GM23338 (cell line): ENCODE measurements around the gene OBSCN. TPM values are rescaled to one million over a fixed set of nuclear protein-coding genes. Genes with fewer than 3 reads are reported as not detected.

Experiments used
- ATAC-seq: fragments of 200-7000 bp; cut with Tn5 transposase; 3 replicates; pipeline ENCODE4 v1.9.1; 2020
- DNase-seq: peaks from one replicate; pipeline ENCODE4 v3.0.0-alpha.2; 2015; ENCODE audit warnings: low spot score
- H2AFZ ChIP-seq: fragments of 200-600 bp; sonication (generic); 2 replicates; pipeline ENCODE4 v1.8.0; 2016; ENCODE audit warnings: antibody characterized with exemption, mild to moderate bottlenecking, moderate library complexity
- H3F3A ChIP-seq: fragments of 200-600 bp; sonication (generic); replicated peaks from 2 replicates; pipeline ENCODE4 v1.8.0; 2017; ENCODE audit warnings: antibody characterized with exemption, mixed run types, low read depth
- H3K27ac ChIP-seq: fragments of 200-600 bp; sonication (generic); 2 replicates; pipeline ENCODE4 v1.6.1; 2016; ENCODE audit warnings: low read depth
- H3K27me3 ChIP-seq: fragments of 200-600 bp; sonication (generic); 2 replicates; pipeline ENCODE4 v1.8.0; 2016; ENCODE audit warnings: mild to moderate bottlenecking, mixed run types, moderate library complexity; ENCODE audit not compliant: insufficient read depth
- H3K36me3 ChIP-seq: fragments of 200-600 bp; sonication (generic); 2 replicates; pipeline ENCODE4 v1.8.0; 2016; ENCODE audit warnings: mild to moderate bottlenecking; ENCODE audit not compliant: insufficient read depth
- H3K4me1 ChIP-seq: fragments of 200-600 bp; sonication (generic); 2 replicates; pipeline ENCODE4 v1.8.0; 2016; ENCODE audit warnings: mild to moderate bottlenecking, moderate library complexity; ENCODE audit not compliant: insufficient read depth
- H3K4me2 ChIP-seq: fragments of 200-600 bp; sonication (generic); 2 replicates; pipeline ENCODE4 v1.7.1; 2017; ENCODE audit warnings: mixed run types
- H3K4me3 ChIP-seq: fragments of 200-600 bp; sonication (generic); 2 replicates; pipeline ENCODE4 v1.6.1; 2016; ENCODE audit warnings: mixed run types
- H3K79me2 ChIP-seq: fragments of 200-600 bp; sonication (generic); replicated peaks from 2 replicates; pipeline ENCODE4 v1.8.0; 2017; ENCODE audit warnings: mild to moderate bottlenecking; ENCODE audit not compliant: insufficient read depth
- H3K9me2 ChIP-seq: fragments of 200-600 bp; sonication (generic); 2 replicates; pipeline ENCODE4 v1.8.0; 2017; ENCODE audit not compliant: insufficient read depth
- H4K20me1 ChIP-seq: fragments of 200-600 bp; sonication (generic); replicated peaks from 2 replicates; pipeline ENCODE4 v1.8.0; 2017; ENCODE audit warnings: mild to moderate bottlenecking; ENCODE audit not compliant: insufficient read depth
- H3K27ac Mint-ChIP-seq: 2 replicates; pipeline ENCODE4 v1.8.0; 2020; ENCODE audit warnings: inconsistent platforms, mild to moderate bottlenecking, moderate library complexity, mixed read lengths
- H3K27me3 Mint-ChIP-seq: 3 replicates; pipeline ENCODE4 v1.8.0; 2022; ENCODE audit warnings: low read depth, mild to moderate bottlenecking, moderate library complexity, mixed read lengths, inconsistent platforms; ENCODE audit not compliant: insufficient read depth, poor library complexity
- H3K36me3 Mint-ChIP-seq: 3 replicates; pipeline ENCODE4 v1.8.0; 2021; ENCODE audit warnings: low read depth, mild to moderate bottlenecking, inconsistent platforms, moderate library complexity, mixed read lengths
- H3K4me1 Mint-ChIP-seq: 3 replicates; pipeline ENCODE4 v1.8.0; 2020; ENCODE audit warnings: mild to moderate bottlenecking, inconsistent platforms, mixed read lengths
- H3K4me3 Mint-ChIP-seq: 3 replicates; pipeline ENCODE4 v1.8.0; 2021; ENCODE audit warnings: moderate library complexity, mild to moderate bottlenecking, inconsistent platforms, mixed read lengths
- H3K9me3 Mint-ChIP-seq: 3 replicates; pipeline ENCODE4 v1.8.0; 2020; ENCODE audit warnings: moderate library complexity, mild to moderate bottlenecking, inconsistent platforms, mixed read lengths
- CREB1 ChIP-seq: fragments of 250-450 bp; sonication (Bioruptor Pico); IDR thresholded peaks from 2 replicates; pipeline ENCODE4 v1.5.0; 2020; ENCODE audit warnings: low read depth, mild to moderate bottlenecking, moderate library complexity
- EZH2 ChIP-seq: fragments of 200-600 bp; sonication (generic); IDR thresholded peaks from one replicate; pipeline ENCODE4 v1.8.0; 2017; ENCODE audit warnings: antibody characterized with exemption, mild to moderate bottlenecking, low read depth; ENCODE audit not compliant: unreplicated experiment
- JUNB ChIP-seq: IDR thresholded peaks from one replicate; pipeline ENCODE4 v1.6.1; 2016; ENCODE audit warnings: antibody characterized with exemption; ENCODE audit not compliant: unreplicated experiment
- NANOG ChIP-seq: IDR thresholded peaks from 2 replicates; pipeline ENCODE4 v1.6.1; 2016; ENCODE audit warnings: antibody characterized with exemption, borderline replicate concordance
- POLR2AphosphoS5 ChIP-seq: IDR thresholded peaks from 2 replicates; pipeline ENCODE4 v1.6.1; 2016; ENCODE audit warnings: antibody characterized with exemption, low read depth
- STAT1 ChIP-seq: IDR thresholded peaks from one replicate; pipeline ENCODE4 v1.6.1; 2016; ENCODE audit warnings: antibody characterized with exemption; ENCODE audit not compliant: unreplicated experiment
- ZNF114 ChIP-seq: fragments of 250-450 bp; sonication (Bioruptor Pico); IDR thresholded peaks from 2 replicates; pipeline ENCODE4 v1.5.0; 2020; ENCODE audit warnings: mild to moderate bottlenecking, moderate library complexity
- polyA plus RNA-seq: library from polyadenylated mRNA; unstranded; fragments of >200 nt; fragmentation: Nextera tagmentation; extraction: Ambion mirVana; gene quantifications from 2 replicates; pipeline ENCODE4 v1.2.1, GENCODE V29; 2016
- total RNA-seq: library from RNA; depleted of rRNA; stranded (reverse); fragments of >200 nt; shearing (Covaris generic); gene quantifications from 2 replicates; pipeline ENCODE4 v1.2.3, GENCODE V29; 2014
- TF ChIP-seq, protein P1 (sequence below): fragments of 250-450 bp; sonication (Bioruptor Pico); IDR thresholded peaks from 2 replicates; pipeline ENCODE4 v1.5.0; 2020; ENCODE audit warnings: mild to moderate bottlenecking, moderate library complexity
- TF ChIP-seq, protein P2 (sequence below): IDR thresholded peaks from 2 replicates; pipeline ENCODE4 v1.6.1; 2016; ENCODE audit warnings: antibody characterized with exemption
- TF ChIP-seq, protein P3 (sequence below), 2 experiments: fragments of 200-600 bp in 1 of 2; sonication (generic) in 1 of 2; conservative IDR thresholded peaks; 2 replicates each; pipeline versions ENCODE4 v1.5.1 to v1.6.1; 2016 to 2017; ENCODE audit warnings: antibody characterized with exemption in 2 of 2, low read depth in 2 of 2, mild to moderate bottlenecking in 2 of 2, moderate library complexity in 1 of 2

The OBSCN gene
- total and polyA plus RNA-seq, 2 experiments from 2014 or later, result 8.4 to 38.5 TPM

DNA sequence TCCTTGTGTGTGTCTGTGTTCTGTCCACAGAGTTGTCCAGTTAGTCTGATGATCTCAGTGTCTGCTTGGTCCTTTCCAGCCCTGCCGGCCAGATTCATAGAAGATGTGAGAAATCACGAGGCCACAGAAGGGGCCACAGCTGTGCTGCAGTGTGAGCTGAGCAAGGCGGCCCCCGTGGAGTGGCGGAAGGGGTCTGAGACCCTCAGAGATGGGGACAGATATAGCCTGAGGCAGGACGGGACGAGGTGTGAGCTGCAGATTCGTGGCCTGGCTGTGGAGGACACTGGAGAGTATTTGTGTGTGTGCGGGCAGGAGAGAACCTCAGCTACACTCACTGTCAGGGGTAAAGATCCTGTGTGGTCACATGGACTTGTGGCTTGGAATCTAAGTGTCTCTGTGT is 95.8 kb downstream of the OBSCN start (continued):
- TF ChIP-seq POLR2AphosphoS5 (no peak), JUNB (no peak), CREB1 (CRISPR knock-in tag) (no peak), EZH2 (no peak)
- TF ChIP-seq, protein P1, sequence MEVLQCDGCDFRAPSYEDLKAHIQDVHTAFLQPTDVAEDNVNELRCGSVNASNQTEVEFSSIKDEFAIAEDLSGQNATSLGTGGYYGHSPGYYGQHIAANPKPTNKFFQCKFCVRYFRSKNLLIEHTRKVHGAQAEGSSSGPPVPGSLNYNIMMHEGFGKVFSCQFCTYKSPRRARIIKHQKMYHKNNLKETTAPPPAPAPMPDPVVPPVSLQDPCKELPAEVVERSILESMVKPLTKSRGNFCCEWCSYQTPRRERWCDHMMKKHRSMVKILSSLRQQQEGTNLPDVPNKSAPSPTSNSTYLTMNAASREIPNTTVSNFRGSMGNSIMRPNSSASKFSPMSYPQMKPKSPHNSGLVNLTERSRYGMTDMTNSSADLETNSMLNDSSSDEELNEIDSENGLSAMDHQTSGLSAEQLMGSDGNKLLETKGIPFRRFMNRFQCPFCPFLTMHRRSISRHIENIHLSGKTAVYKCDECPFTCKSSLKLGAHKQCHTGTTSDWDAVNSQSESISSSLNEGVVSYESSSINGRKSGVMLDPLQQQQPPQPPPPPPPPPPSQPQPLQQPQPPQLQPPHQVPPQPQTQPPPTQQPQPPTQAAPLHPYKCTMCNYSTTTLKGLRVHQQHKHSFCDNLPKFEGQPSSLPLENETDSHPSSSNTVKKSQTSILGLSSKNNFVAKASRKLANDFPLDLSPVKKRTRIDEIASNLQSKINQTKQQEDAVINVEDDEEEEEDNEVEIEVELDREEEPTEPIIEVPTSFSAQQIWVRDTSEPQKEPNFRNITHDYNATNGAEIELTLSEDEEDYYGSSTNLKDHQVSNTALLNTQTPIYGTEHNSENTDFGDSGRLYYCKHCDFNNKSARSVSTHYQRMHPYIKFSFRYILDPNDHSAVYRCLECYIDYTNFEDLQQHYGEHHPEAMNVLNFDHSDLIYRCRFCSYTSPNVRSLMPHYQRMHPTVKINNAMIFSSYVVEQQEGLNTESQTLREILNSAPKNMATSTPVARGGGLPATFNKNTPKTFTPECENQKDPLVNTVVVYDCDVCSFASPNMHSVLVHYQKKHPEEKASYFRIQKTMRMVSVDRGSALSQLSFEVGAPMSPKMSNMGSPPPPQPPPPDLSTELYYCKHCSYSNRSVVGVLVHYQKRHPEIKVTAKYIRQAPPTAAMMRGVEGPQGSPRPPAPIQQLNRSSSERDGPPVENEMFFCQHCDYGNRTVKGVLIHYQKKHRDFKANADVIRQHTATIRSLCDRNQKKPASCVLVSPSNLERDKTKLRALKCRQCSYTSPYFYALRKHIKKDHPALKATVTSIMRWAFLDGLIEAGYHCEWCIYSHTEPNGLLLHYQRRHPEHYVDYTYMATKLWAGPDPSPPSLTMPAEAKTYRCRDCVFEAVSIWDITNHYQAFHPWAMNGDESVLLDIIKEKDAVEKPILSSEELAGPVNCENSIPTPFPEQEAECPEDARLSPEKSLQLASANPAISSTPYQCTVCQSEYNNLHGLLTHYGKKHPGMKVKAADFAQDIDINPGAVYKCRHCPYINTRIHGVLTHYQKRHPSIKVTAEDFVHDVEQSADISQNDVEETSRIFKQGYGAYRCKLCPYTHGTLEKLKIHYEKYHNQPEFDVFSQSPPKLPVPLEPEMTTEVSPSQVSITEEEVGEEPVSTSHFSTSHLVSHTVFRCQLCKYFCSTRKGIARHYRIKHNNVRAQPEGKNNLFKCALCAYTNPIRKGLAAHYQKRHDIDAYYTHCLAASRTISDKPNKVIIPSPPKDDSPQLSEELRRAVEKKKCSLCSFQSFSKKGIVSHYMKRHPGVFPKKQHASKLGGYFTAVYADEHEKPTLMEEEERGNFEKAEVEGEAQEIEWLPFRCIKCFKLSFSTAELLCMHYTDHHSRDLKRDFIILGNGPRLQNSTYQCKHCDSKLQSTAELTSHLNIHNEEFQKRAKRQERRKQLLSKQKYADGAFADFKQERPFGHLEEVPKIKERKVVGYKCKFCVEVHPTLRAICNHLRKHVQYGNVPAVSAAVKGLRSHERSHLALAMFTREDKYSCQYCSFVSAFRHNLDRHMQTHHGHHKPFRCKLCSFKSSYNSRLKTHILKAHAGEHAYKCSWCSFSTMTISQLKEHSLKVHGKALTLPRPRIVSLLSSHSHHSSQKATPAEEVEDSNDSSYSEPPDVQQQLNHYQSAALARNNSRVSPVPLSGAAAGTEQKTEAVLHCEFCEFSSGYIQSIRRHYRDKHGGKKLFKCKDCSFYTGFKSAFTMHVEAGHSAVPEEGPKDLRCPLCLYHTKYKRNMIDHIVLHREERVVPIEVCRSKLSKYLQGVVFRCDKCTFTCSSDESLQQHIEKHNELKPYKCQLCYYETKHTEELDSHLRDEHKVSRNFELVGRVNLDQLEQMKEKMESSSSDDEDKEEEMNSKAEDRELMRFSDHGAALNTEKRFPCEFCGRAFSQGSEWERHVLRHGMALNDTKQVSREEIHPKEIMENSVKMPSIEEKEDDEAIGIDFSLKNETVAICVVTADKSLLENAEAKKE, result no peak

DNA sequence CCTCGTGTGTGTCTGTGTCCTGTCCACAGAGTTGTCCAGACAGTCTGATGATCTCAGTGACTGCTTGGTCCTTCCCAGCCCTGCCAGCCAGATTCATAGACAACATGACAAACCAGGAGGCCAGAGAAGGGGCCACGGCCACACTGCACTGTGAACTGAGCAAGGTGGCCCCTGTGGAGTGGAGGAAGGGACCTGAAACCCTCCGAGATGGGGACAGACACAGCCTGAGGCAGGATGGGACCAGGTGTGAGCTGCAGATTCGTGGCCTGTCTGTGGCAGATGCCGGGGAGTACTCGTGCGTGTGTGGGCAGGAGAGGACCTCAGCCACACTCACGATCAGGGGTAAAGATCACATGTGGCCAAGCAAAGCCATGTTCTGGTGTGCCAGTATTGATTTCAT is 96.4 kb downstream of the OBSCN start:
- H3K36me3 ChIP-seq, result peaks cover 11% of the 10 kb centered on the region; the same call in 1 of the 2 replicates
- H3K27me3 ChIP-seq, result no peaks in the 10 kb centered on the region
- Mint-ChIP-seq H3K36me3 (peaks cover 65% of the 10 kb centered on the region), H3K4me3 (no peak overlapping the region; the same call in 2 of the 3 replicates), H3K27me3 (peaks cover 10% of the 10 kb centered on the region), H3K9me3 (peaks cover 56% of the 10 kb centered on the region), H3K27ac (no peak overlapping the region), H3K4me1 (no peaks in the 10 kb centered on the region; the same call in 2 of the 3 replicates)
- no peaks in the 10 kb centered on the region for H3F3A ChIP-seq
- H3K9me2 ChIP-seq, result no peaks in the 10 kb centered on the region
- no peak overlapping the region for H2AFZ ChIP-seq
- H3K79me2 ChIP-seq, result no peaks in the 10 kb centered on the region
- ATAC-seq, result no peak
- H3K4me1 ChIP-seq, result no peaks in the 10 kb centered on the region
- no peaks in the 10 kb centered on the region for H4K20me1 ChIP-seq
- DNase-seq, result no peak
- H3K4me3 ChIP-seq, result no peak overlapping the region
- H3K27ac ChIP-seq, result no peak overlapping the region
- H3K4me2 ChIP-seq, result no peak overlapping the region
- TF ChIP-seq NANOG (no peak), POLR2AphosphoS5 (no peak), JUNB (no peak), STAT1 (no peak), ZNF114 (CRISPR knock-in tag) (no peak), CREB1 (CRISPR knock-in tag) (no peak)
- TF ChIP-seq, protein P2, sequence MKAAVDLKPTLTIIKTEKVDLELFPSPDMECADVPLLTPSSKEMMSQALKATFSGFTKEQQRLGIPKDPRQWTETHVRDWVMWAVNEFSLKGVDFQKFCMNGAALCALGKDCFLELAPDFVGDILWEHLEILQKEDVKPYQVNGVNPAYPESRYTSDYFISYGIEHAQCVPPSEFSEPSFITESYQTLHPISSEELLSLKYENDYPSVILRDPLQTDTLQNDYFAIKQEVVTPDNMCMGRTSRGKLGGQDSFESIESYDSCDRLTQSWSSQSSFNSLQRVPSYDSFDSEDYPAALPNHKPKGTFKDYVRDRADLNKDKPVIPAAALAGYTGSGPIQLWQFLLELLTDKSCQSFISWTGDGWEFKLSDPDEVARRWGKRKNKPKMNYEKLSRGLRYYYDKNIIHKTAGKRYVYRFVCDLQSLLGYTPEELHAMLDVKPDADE, result no peak
- TF ChIP-seq, protein P3, sequence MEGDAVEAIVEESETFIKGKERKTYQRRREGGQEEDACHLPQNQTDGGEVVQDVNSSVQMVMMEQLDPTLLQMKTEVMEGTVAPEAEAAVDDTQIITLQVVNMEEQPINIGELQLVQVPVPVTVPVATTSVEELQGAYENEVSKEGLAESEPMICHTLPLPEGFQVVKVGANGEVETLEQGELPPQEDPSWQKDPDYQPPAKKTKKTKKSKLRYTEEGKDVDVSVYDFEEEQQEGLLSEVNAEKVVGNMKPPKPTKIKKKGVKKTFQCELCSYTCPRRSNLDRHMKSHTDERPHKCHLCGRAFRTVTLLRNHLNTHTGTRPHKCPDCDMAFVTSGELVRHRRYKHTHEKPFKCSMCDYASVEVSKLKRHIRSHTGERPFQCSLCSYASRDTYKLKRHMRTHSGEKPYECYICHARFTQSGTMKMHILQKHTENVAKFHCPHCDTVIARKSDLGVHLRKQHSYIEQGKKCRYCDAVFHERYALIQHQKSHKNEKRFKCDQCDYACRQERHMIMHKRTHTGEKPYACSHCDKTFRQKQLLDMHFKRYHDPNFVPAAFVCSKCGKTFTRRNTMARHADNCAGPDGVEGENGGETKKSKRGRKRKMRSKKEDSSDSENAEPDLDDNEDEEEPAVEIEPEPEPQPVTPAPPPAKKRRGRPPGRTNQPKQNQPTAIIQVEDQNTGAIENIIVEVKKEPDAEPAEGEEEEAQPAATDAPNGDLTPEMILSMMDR (conservative IDR thresholded peaks at IDR 0.05; ENCODE audit: low read depth in 2 of 2), result no peak
